ENCODE measurements around the gene FAH.

Gene FAH

DNA sequence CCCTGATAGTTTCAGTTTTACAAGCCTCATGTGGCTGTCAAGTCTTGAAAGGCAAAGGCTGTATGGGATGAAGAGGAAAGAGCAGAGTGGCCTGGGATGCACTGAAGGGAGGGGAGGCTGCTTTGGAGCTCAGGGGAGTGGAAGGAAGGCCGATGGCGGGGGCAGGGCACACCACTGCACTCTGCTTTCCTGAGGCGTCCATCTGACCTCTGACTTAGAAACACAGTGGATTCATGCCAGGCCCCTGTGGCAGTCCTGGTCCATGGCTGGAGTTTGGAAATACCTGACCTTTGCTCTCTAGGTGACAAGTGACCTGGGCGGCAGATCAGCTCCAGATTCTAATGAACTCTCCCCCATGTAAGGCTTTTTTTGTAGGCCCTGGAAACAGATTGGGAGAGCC lies 19.0 kb downstream of the FAH start:
- in situ Hi-C loops (cut with MboI; ENCODE audit: low sequenced_read_pairs) = no loop called here

DNA sequence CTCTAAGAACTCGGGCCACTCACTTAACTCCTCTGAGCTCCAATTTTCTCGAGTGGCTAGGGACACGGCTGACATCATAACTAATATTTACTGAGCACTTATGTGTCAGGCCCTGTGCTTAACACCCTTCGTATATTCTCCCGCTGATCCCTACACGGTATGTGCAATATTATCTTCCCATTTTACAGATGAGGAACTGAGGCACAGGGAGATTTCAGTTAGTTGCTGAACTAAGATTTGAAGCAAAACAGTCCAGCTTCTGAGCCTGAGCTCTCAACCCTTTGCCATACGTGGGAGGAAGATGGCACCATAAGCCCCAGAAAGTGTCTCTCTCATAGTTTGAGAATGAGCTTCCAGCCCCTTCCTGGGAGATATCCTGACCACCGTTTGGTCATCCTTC lies 19.6 kb downstream of the FAH start:
- in situ Hi-C loops (cut with MboI; ENCODE audit: low sequenced_read_pairs) = no loop called here

DNA sequence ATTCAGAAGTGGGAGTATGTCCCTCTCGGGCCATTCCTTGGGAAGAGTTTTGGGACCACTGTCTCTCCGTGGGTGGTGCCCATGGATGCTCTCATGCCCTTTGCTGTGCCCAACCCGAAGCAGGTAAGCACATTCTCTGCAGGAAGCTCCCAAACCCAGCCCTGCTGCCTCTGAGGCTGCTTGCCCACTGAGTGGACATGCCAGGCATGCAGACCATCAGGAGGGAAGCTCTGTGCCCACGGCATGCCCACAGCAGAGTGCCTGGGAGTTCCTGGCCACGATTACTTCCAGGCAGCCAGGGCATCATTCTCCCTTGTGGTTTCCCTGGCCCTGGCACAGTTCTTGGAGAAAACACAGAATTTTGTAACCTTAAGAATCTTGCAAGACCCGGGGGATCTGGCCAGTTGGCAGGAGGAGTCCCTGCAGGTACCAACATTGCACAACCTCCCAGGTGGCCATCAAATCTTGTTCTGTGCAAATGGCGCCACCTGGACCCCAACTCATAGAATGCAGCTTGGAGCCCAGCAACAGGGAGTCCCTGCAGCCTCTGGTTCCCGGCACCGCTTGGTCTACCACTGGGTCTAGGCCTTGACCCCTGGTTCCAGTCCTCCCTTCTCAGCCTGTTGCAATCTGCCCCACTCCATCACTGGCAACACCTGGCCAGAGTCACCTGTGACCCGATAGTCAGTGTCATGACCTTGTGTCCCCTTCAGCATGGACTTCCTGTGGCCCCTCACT lies 20.4 kb downstream of the FAH start:
- in situ Hi-C loops (cut with MboI; ENCODE audit: low sequenced_read_pairs) = no loop called here

DNA sequence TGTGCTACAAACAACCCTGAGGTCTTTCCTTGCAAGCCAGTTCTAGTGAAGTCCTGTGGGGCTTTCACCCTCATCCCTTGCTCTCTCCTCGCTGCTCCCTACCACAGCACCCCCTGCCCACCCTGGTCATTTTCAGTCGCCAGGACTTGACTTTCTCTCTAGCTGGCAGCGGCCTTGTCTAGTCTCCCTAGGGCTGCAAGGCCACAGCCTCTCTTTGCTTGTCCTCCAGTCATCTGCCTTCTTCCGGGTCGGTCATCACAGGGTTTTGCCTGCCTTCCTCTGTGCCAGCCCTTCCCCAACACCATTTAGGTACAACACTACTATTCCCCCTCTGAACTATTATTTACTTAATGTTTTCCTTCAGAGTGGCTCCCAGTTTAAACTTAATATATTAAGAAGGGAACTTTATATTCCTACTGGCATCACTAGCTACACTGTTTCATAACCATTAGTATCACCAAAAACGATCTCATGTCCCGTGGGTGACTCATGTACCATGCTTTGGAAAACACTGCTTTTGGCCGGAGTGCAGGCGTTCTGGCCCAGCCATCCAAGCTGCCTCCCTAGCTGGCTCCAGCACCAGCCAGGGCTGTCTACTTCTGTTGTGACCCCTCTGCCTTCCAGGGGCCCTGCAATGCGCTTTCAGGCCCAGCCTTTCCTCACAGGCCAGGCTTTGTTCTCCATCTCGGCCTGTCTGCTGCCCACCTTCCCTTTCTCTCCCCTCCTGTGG lies 21.4 kb downstream of the FAH start:
- in situ Hi-C loops (cut with MboI; ENCODE audit: low sequenced_read_pairs) = no loop called here

DNA sequence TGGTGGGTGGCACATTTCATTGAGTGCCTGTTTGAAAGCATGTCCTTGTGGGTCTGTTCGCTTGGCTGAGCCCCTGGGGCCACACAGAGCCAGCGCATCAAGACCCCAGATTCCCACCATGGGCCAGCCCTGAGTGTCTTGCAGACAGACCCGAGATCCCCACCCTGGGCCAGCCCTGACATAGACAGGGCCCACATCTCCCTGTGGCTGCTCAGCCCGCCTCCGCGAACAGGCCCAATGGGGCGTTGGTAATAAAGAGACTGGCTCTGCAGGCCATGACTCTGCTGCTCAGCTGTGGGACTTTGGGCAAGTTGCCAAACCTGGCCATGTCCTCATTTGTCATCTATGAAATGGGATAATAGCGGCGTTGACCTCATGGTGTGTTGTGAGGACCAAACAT lies 22.6 kb downstream of the FAH start:
- in situ Hi-C loops (cut with MboI; ENCODE audit: low sequenced_read_pairs) = no loop called here

DNA sequence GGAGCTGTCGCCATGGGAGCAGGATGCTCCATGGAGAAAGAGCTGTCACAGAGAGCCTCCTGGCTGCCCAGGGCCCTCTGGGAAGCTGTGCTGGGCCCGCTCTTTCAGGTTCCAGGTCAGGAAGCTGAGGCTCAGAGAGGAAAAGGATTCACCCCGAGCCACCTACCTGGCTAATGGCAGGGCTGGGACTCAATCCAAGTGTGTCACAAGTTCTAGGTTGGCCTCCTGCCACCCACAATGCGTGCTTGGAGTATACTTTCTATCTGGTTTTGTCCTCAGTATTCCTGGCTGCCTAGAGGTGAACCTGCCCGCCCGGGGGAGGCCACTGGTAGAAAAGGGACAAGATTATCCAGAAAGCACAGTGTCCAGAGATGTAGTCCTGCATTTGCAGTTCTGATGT lies 23.6 kb downstream of the FAH start:
- in situ Hi-C loops (cut with MboI; ENCODE audit: low sequenced_read_pairs) = no loop called here

DNA sequence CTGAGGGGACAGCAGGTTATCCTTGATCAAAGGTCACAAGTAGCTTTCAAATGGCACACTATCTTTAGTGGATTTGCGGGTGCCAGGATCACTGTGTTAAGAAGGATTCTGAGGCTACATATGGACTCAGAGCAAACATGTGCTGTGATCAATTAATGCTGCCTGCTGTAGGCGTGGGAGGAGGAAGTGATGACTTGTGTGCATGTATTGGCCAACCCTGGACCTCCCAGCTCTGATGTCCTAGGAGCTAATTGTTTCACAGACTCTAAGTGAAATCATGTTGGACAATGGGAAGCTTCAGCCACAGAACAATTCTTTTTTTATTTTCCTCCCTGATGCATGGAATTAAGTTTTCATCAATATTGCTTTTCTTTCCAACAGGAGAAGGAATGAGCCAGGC lies 24.4 kb downstream of the FAH start:
- in situ Hi-C loops (cut with MboI; ENCODE audit: low sequenced_read_pairs) = no loop called here

DNA sequence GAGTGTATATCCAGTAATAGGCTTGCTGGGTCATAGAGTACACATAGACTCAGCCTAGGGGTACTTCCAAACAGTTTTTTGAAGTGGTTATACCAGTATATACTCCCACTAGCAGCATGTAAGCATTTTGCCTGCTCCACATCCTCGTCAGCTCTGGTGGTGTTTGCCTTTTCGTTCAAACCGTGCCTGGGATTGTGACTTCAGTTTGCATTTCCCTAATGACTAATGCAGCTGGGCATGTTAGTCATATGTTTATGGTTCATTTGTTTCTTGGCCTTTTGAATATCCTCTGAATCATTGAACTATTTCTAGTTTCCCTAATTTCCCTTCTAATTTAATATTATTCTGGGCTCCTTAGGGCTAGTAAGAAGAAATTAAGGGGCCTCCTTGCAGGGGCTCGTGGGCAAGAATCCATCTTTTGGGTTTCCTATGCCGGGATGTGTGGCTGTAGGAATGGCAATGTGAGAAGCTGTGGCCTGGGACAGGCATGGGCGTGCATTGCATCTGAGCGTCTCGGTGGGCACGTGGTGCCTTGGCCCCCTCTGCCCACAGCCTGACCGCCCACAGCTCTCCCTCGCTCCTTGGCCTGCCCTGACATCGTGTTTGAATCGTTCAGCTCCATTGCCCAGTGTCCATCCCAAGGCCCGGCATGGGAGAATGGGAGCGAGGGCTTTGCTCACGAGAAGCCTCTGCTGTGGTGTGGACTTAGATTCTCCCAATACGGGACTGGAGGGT lies 26.4 kb downstream of the FAH start:
- in situ Hi-C loops (cut with MboI; ENCODE audit: low sequenced_read_pairs) = no loop called here

DNA sequence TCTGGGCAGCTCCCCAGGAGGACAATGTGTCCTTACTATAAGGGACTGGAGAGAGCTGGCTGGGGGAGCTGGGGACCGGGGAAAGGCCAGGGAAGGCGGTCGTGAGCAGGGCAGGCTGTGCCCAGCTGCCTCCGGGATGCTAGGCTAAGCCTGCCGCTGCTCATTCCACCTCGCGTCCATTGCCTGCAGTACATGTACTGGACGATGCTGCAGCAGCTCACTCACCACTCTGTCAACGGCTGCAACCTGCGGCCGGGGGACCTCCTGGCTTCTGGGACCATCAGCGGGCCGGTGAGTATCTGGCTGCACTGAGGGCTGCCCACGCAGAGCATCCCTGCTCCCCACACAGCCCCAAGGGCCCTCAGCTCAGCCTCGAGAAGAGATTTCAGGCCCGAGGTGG lies 27.1 kb downstream of the FAH start:
- in situ Hi-C loops (cut with MboI; ENCODE audit: low sequenced_read_pairs) = no loop called here

DNA sequence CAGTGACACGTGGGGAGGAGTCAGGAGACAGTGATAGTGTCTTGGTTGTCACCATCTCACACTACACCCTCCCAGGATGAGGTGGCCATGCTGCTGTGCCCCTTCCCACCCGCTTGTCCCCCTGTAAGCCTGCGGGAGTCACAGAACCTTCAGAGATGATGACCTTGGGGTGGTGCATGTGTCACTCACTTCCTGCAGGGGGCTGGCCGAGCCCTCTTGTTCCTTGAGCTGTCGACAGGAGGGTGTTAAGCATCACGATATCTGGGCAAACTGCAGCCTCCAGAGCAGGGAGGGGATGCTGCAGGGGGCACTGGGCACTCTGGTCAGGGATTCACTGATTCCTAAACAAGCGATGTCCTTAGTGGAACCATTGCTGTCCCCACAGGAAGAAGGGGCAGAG lies 27.7 kb downstream of the FAH start:
- in situ Hi-C loops (cut with MboI; ENCODE audit: low sequenced_read_pairs) = no loop called here

DNA sequence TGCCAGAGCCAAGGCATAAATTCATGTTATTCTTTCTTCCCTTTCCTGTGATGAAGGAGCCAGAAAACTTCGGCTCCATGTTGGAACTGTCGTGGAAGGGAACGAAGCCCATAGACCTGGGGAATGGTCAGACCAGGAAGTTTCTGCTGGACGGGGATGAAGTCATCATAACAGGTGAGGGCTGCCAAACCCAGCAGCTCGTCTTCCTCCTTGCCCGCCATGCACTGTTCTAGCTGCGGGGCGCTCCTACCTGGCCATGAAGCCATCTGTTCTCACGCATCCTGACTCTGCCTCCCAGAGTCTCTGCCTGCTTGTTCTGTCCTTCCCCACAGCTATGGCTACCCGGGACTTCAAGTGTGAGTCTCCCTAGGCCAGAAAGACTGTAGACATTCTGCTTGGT lies 28.2 kb downstream of the FAH start:
- in situ Hi-C loops (cut with MboI; ENCODE audit: low sequenced_read_pairs) = no loop called here

DNA sequence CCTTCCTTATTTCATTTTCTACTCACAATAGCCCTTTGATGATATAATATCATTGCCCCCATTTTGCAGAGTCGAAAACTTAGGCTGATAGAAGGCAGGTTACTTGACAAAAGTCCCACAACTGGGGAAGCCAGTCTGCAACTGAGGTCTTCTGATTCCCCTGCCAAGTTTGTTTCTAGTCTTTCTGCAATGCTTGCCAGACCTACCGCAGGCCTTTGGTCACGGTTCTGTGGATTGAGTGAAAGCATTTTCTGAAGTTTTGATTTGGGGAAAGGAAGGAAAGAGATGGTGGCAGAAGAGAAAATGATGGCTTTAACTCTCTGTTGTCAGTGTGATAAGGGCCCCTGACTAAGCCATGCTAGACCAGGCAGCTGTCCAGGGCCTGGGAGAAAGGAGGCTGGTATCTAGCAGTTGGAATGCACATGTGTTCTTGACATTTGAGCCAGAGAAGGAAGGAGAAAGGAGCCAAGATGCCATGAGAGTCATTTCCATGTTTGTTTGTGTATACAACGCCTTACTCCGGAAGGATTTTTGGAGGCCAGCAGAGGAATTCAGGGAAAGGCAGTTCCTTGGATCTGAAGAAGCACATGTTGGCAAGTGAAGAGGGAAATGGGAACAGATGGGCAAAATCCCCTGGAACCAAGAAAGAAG lies 29.9 kb downstream of the FAH start:
- in situ Hi-C loops (cut with MboI; ENCODE audit: low sequenced_read_pairs) = no loop called here

DNA sequence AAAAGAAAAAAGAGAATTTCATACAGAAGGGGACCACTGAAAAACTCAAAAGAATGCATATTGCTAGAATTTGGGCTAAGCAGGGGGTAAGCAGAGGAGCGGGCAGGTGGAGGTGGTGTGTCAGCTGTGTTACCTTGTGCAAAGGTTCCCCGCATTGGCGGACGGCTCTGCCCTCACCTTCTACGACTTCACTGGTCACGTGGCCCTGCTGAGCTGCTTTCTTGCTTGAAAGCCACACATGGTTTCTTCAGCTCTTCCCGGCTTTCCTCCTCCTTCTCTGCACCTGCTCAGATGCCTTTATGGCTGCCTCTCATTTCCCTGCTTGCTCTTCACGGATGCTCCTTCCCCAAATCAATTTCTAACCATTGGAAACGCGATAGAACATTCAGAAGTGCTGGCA lies 30.5 kb downstream of the FAH start:
- in situ Hi-C loops (cut with MboI; ENCODE audit: low sequenced_read_pairs) = no loop called here

DNA sequence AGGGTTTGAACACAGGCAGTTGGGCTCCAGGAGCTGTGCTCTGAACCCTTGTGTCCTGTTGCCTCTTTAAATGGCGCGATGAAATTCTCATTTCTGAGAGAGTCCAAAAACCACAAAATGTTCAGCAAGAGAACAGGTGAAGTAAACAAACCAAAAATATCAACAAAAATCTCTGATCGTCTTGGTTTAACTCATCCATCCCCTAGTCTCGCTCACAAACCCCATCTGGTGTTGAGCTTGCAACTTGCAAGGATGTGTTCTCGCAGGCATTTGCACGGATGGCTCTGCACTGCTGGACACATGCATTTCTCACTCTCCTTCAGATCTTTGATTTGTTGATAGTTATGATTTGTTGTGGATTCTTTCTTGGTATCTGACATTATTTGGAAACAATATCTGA lies 31.1 kb downstream of the FAH start:
- in situ Hi-C loops (cut with MboI; ENCODE audit: low sequenced_read_pairs) = no loop called here

DNA sequence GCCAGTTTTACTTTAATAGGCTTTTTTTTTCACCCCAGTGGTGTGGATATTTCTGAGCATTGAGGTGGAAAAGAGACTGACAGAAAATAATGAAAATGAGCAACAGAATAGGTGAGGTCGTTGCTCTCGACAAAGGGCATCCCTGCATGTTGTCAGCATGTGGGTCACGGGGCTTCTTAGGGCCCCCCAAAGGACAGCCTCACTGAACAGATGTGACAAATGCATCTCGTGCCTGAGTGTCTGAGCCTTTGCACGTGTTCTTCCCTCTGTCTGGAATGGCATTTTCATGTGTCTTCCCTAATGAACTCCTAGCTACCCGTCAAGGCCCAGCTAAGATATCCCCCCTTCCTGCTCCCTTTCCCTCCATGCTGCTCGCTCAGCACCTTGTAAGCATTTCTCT lies 31.8 kb downstream of the FAH start:
- in situ Hi-C loops (cut with MboI; ENCODE audit: low sequenced_read_pairs) = no loop called here

DNA sequence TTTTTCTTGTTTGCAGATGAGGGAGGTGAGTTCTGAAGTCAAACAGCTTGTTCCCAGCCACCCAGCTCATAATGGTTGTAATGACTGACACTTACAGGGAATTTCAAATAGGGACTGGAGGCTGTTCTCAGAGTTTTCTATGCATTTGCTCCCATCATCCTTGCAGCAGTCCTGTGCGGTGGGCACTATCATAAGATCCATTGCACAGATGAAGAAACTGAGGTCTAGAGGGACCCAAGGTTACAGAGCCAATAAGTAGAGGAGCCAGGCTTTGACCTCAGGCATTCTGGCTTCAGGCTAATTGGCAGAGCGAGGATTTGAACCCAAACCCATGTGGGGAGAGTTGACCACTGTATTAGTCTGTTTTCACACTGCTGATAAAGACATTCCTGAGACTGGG lies 32.4 kb downstream of the FAH start:
- in situ Hi-C loops (cut with MboI; ENCODE audit: low sequenced_read_pairs) = no loop called here

DNA sequence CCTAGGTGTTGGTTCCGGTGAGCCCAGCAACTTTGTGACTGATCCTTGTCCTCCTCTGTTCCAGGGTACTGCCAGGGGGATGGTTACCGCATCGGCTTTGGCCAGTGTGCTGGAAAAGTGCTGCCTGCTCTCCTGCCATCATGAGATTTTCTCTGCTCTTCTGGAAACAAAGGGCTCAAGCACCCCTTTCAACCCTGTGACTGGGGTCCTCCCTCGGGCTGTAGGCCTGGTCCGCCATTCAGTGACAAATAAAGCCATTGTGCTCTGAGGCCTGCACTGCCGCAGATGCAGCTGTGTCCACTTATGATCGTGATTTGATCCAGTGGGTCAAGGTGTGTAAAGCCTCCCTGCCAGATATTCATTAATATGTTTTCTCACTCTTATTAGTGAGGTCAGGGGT lies 33.3 kb downstream of the FAH start:
- in situ Hi-C loops (cut with MboI; ENCODE audit: low sequenced_read_pairs) = no loop called here

DNA sequence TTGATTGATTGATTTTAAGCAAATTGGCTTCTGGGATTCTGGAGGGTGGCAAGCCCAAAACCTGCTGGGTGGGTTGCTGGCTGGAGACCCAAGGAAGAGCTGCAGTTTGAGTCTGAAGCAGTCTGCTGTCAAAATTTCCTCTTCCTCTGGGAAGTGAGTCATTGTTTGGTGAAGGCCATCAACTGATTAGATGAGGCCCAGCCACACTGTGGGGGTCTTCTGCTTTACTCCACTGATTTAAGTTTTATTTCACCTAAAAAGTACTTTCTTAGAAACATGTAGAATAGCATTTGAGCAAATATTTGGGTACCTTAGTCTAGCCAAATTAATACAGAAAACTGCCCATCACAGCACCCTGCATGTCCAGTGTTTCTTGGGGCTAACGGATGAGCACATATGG lies 33.8 kb downstream of the FAH start:
- in situ Hi-C loops (cut with MboI; ENCODE audit: low sequenced_read_pairs) = no loop called here

DNA sequence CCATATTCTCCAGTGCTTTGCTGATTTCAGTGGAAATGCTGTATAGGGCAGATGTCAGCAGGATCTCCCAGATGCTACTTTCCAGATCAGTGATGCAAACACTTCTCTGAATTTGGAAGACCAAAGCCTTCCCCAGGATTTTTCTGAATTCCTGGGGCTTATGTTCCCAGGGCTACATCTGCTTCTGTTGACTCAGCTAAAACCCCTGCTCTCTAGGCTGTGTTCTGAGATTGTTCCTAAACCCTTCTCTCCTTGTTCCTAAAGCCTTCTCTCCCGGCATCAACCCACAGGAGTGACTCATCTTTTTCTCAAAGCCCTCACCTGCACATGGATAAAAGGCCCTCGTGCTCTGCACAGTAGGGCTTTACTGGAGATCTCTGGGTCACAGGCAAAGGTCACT lies 35.5 kb downstream of the FAH start:
- in situ Hi-C loops (cut with MboI; ENCODE audit: low sequenced_read_pairs) = no loop called here

DNA sequence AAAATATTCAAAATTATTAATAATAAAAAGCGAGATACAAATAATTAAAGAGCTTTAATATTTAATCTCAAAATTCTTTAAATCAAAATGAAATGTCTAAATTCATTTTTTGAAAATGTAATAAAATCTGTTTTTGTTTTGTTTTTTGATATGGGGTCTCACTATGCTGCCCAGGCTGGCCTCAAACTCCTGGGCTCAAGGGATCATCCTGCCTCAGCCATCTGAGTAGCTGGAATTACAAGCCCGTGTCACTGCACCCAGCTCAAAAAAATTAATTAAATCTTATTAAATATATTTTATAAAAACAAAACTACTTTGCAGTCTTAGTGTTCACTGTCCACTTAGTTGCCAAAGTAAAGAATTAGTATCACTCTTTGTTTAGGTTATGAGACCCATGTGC lies 38.4 kb downstream of the FAH start:
- in situ Hi-C loops (cut with MboI; ENCODE audit: low sequenced_read_pairs) = no loop called here

DNA sequence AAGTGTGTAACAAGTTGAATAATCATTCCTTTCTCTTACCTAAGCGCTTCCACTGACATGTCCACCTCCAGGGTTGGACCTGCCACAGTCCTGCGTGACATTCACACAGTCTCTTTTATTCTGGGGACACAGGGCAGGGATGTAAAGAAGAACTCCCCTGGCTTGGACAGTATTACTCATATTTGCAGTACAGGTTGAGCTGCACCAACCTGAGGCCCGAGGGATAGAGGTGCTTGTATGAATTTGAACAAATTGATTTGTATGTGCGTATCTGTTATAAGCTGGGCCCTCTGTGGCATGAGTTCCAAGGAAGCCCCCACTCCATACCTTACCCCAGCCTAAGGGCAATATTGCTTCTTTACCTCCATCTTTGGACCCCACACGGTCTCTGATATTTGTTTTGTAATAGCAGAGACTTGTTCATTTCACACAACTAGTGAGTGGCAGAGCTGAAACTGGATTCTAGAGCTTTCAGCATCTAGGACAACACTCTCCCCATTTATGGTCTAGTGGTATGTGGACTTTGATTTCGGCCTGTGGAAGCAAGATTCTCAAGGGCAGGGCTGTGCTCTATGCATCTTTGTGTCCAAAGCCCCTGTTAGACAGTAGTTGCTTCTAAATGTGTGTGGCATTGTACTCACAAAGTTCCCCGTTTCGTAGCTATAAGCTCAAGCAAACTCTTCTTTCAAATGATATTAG lies 39.2 kb downstream of the FAH start:
- in situ Hi-C loops (cut with MboI; ENCODE audit: low sequenced_read_pairs) = no loop called here
